ENCODE measurements around the gene THBS1. TPM values are rescaled to one million over a fixed set of nuclear protein-coding genes. Genes with fewer than 3 reads are reported as not detected.

THBS1 gene
- total RNA-seq, 2 experiments from 2014 or later = 1.2 to 1.5 TPM

GRCh38 chr15:39586387-39587095 is 5.7 kb downstream of the THBS1 start:
- Mint-ChIP-seq H3K27ac (no peak overlapping the region), H3K27me3 (peaks cover 18% of the 10 kb centered on the region), H3K9me3 (no peaks in the 10 kb centered on the region), H3K4me1 (peaks cover 8% of the 10 kb centered on the region), H3K36me3 (ENCODE audit: low read depth) (no peaks in the 10 kb centered on the region), H3K4me3 (no peak overlapping the region)
- ChIA-PET POLR2A (interaction anchor here (0.8 to 1.9 kb wide), 3 partner anchors 38 to 44 kb away, joined by 3 to 7 read pairs (median 3); no protein-coding TSS in a partner anchor), CTCF (interaction anchor here (0.8 to 6.8 kb wide), 5 partner anchors 36 to 172 kb away, joined by 3 to 75 read pairs (median 6); no protein-coding TSS in a partner anchor)
- no peak for DNase-seq

DNA sequence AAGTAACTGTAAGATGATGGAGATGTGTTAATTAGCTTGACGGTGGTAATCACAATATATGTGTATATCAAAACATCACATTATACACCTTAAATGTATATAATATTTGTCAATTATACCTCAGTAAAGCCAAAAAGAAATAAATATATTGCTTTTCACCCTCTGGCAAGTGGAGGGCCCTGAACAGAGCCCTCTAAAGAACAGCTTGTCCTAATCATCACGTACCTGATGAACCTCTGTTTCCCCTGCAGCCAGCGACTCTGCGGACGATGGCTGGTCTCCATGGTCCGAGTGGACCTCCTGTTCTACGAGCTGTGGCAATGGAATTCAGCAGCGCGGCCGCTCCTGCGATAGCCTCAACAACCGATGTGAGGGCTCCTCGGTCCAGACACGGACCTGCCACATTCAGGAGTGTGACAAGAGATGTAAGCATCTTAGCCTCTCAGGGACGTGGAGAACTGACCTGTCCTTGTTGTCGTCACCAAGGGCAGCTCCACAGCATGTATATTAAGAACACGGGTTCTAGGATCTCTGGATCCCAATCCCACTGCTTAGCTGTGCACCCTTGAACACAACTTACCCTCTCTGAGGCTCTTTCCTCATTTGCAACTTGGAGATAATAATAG is 6.3 kb downstream of the THBS1 start:
- no peaks in the 10 kb centered on the region for H3K36me3 Mint-ChIP-seq (ENCODE audit: low read depth)
- no peaks in the 10 kb centered on the region for H3K9me3 Mint-ChIP-seq
- H3K27ac Mint-ChIP-seq = no peak overlapping the region
- POLR2A ChIA-PET = interaction anchor here (1.4 to 1.9 kb wide), 2 partner anchors 37 to 43 kb away, joined by 3 to 7 read pairs; no protein-coding TSS in a partner anchor
- no peak for DNase-seq
- peaks cover 7% of the 10 kb centered on the region for H3K4me1 Mint-ChIP-seq
- H3K27me3 Mint-ChIP-seq = peaks cover 12% of the 10 kb centered on the region
- no peak overlapping the region for H3K4me3 Mint-ChIP-seq
- CTCF ChIA-PET = interaction anchor here (0.8 to 2.1 kb wide), 3 partner anchors 36 to 170 kb away, joined by 3 to 7 read pairs (median 6); no protein-coding TSS in a partner anchor

- ChIA-PET POLR2A (no interaction called here), CTCF (interaction anchor here (1.5 kb wide), 1 partner anchor 169 kb away, joined by 7 read pairs; no protein-coding TSS in a partner anchor)
- Mint-ChIP-seq H3K9me3 (no peaks in the 10 kb centered on the region), H3K36me3 (ENCODE audit: low read depth) (no peaks in the 10 kb centered on the region), H3K4me3 (no peak overlapping the region), H3K27me3 (peaks cover 12% of the 10 kb centered on the region), H3K27ac (no peak overlapping the region), H3K4me1 (peaks cover 7% of the 10 kb centered on the region)
- DNase-seq = no peak
Observed at GRCh38 chr15:39587731-39588530, 7.1 kb downstream of the THBS1 start.

- ChIA-PET POLR2A (no interaction called here), CTCF (no interaction called here)
- peaks cover 7% of the 10 kb centered on the region for H3K4me1 Mint-ChIP-seq
- H3K27me3 Mint-ChIP-seq = peaks cover 7% of the 10 kb centered on the region
- H3K27ac Mint-ChIP-seq = no peak overlapping the region
- no peak overlapping the region for H3K4me3 Mint-ChIP-seq
- no peak for DNase-seq
- no peaks in the 10 kb centered on the region for H3K36me3 Mint-ChIP-seq (ENCODE audit: low read depth)
- no peaks in the 10 kb centered on the region for H3K9me3 Mint-ChIP-seq
Observed at GRCh38 chr15:39588531-39589192, 7.8 kb downstream of the THBS1 start.

DNA sequence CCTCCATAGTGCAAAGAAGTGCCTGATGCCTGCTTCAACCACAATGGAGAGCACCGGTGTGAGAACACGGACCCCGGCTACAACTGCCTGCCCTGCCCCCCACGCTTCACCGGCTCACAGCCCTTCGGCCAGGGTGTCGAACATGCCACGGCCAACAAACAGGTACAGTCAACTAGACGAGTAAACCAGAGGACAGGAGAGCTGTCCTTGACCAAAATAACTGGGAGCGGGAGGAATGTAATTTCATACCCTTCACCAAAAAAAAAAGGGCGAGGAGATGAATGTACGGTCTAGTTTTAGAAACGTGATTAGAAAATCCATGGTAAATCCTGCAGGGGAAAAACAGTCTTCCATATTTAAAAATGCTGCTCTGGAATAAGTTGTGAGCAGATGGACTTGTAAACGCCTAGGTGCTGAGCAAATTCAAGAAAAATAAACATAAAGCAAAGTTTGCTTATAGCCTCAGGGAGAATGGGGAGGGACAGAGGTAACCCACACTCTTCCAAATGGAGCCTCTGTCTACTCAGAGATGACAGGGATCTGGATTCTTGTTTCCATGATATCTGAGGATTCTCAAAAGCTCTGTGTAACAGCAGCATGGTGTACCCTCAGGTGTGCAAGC is 8.4 kb downstream of the THBS1 start:
- no peaks in the 10 kb centered on the region for H3K9me3 Mint-ChIP-seq
- H3K4me1 Mint-ChIP-seq = peaks cover 13% of the 10 kb centered on the region
- peaks cover 7% of the 10 kb centered on the region for H3K27me3 Mint-ChIP-seq
- CTCF ChIA-PET = interaction anchor here (1.1 to 1.6 kb wide), 2 partner anchors 16 to 168 kb away, joined by 3 to 5 read pairs; no protein-coding TSS in a partner anchor
- no peak for DNase-seq
- no peak overlapping the region for H3K27ac Mint-ChIP-seq
- POLR2A ChIA-PET = no interaction called here
- no peaks in the 10 kb centered on the region for H3K36me3 Mint-ChIP-seq (ENCODE audit: low read depth)
- H3K4me3 Mint-ChIP-seq = no peak overlapping the region

DNA sequence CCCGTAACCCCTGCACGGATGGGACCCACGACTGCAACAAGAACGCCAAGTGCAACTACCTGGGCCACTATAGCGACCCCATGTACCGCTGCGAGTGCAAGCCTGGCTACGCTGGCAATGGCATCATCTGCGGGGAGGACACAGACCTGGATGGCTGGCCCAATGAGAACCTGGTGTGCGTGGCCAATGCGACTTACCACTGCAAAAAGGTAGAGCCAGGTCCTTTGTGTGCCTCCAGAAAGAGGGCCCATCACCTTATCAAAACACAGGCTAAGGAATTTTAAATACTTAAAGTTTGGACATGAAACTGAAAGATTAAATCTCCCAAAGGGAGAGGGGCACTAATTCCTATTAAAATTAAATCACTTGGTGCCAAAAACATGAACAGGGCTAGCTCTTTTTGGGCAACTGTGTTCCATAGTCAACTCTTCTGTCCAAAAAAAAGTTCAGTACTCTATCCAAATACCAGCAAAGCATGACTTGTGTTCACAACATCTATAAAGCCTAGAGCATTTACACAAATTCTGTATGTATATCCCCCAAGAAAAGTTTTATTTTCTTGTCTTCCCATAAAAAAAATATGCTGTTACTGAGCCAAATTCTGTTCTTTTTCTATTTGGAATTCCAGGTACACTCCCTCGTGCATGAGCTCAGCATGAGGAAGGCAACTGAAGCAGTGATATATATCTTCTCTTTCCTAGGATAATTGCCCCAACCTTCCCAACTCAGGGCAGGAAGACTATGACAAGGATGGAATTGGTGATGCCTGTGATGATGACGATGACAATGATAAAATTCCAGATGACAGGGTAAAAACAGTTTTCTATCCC is 9.2 kb downstream of the THBS1 start:
- no peak for DNase-seq
- Mint-ChIP-seq H3K9me3 (no peaks in the 10 kb centered on the region), H3K4me1 (peaks cover 11% of the 10 kb centered on the region), H3K4me3 (no peak overlapping the region), H3K27ac (no peak overlapping the region), H3K27me3 (peaks cover 7% of the 10 kb centered on the region), H3K36me3 (ENCODE audit: low read depth) (no peaks in the 10 kb centered on the region)
- ChIA-PET CTCF (interaction anchor here (1.1 to 1.6 kb wide), 2 partner anchors 16 to 167 kb away, joined by 3 to 5 read pairs; no protein-coding TSS in a partner anchor), POLR2A (no interaction called here)

- ChIA-PET CTCF (interaction anchor here (1.0 to 1.6 kb wide), 5 partner anchors 8 to 282 kb away, joined by 3 to 7 read pairs (median 3); no protein-coding TSS in a partner anchor), POLR2A (no interaction called here)
- H3K36me3 Mint-ChIP-seq (ENCODE audit: low read depth) = no peaks in the 10 kb centered on the region
- H3K27me3 Mint-ChIP-seq = peaks cover 7% of the 10 kb centered on the region
- DNase-seq = no peak
- H3K4me1 Mint-ChIP-seq = peaks cover 7% of the 10 kb centered on the region
- no peak overlapping the region for H3K27ac Mint-ChIP-seq
- no peak overlapping the region for H3K4me3 Mint-ChIP-seq
- no peaks in the 10 kb centered on the region for H3K9me3 Mint-ChIP-seq
Observed at GRCh38 chr15:39591141-39591895, 10.4 kb downstream of the THBS1 start.

DNA sequence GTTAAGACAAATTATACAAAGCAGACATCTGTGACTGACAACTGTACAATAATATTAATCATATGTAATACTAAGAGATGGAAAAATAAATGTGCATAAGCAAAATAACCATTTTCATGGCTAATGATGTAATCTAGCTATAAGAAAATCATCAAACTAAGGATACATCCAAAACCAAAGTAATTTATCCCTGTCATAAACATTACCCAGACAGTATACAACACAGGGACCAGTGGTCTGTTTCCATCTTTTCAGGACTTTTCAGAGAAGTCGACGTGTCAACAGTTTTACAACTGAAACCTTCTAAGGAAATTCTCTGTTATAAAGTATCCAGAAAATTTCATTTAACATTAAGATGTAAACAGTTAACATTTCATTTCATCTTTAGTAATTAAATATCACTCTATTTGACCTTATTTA is 11.0 kb downstream of the THBS1 start:
- ChIA-PET CTCF (interaction anchor here (1.0 to 1.5 kb wide), 4 partner anchors 9 to 281 kb away, joined by 3 to 7 read pairs (median 3); no protein-coding TSS in a partner anchor), POLR2A (no interaction called here)
- no peaks in the 10 kb centered on the region for H3K9me3 Mint-ChIP-seq
- no peak for DNase-seq
- no peaks in the 10 kb centered on the region for H3K36me3 Mint-ChIP-seq (ENCODE audit: low read depth)
- peaks cover 7% of the 10 kb centered on the region for H3K4me1 Mint-ChIP-seq
- H3K4me3 Mint-ChIP-seq = no peak overlapping the region
- H3K27ac Mint-ChIP-seq = no peak overlapping the region
- peaks cover 7% of the 10 kb centered on the region for H3K27me3 Mint-ChIP-seq

DNA sequence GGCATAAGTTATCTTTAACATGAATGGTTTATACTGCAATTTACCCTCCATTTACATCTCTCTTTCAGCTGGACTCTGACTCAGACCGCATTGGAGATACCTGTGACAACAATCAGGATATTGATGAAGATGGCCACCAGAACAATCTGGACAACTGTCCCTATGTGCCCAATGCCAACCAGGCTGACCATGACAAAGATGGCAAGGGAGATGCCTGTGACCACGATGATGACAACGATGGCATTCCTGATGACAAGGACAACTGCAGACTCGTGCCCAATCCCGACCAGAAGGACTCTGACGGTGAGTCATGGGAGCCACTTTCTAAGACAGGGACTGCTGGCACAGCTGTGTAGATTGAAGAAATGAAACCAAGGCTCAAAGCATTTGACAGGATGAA is 11.6 kb downstream of the THBS1 start:
- CTCF ChIA-PET = interaction anchor here (1.0 to 1.5 kb wide), 3 partner anchors 9 to 165 kb away, joined by 3 to 7 read pairs (median 3); no protein-coding TSS in a partner anchor
- Mint-ChIP-seq H3K4me3 (no peak overlapping the region), H3K9me3 (no peaks in the 10 kb centered on the region)

DNA sequence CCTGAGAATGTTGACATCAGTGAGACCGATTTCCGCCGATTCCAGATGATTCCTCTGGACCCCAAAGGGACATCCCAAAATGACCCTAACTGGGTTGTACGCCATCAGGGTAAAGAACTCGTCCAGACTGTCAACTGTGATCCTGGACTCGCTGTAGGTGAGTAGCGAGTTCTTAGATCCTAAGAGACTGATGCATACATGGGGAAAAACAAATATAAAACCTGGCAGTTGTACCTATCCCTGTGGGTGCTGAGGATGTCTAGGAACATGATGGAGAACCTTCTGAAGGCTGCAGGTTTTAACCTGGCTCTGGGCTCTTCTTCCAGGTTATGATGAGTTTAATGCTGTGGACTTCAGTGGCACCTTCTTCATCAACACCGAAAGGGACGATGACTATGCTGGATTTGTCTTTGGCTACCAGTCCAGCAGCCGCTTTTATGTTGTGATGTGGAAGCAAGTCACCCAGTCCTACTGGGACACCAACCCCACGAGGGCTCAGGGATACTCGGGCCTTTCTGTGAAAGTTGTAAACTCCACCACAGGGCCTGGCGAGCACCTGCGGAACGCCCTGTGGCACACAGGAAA is 12.3 kb downstream of the THBS1 start:
- peaks cover 7% of the 10 kb centered on the region for H3K4me1 Mint-ChIP-seq
- CTCF ChIA-PET = interaction anchor here (0.9 to 2.4 kb wide), 3 partner anchors 13 to 164 kb away, joined by 3 to 17 read pairs (median 5); no protein-coding TSS in a partner anchor
- peaks cover 7% of the 10 kb centered on the region for H3K27me3 Mint-ChIP-seq
- H3K4me3 Mint-ChIP-seq = no peak overlapping the region
- DNase-seq = no peak
- POLR2A ChIA-PET = interaction anchor here (1.2 kb wide), 1 partner anchor 30 kb away, joined by 4 read pairs; no protein-coding TSS in a partner anchor
- no peak overlapping the region for H3K27ac Mint-ChIP-seq
- H3K36me3 Mint-ChIP-seq (ENCODE audit: low read depth) = no peaks in the 10 kb centered on the region
- H3K9me3 Mint-ChIP-seq = no peaks in the 10 kb centered on the region

More for the DNA sequence above, 11.6 kb downstream of the THBS1 start:
- Mint-ChIP-seq H3K27me3 (peaks cover 7% of the 10 kb centered on the region), H3K36me3 (ENCODE audit: low read depth) (no peaks in the 10 kb centered on the region), H3K27ac (no peak overlapping the region), H3K4me1 (peaks cover 7% of the 10 kb centered on the region)
- POLR2A ChIA-PET = no interaction called here
- DNase-seq = no peak

Measured in activated CD4-positive, alpha-beta memory T cell treated with anti-CD3 and anti-CD28 coated beads, Interleukin-2, amount 10 ng/mL, durations not matched to agents 7 days and 5 days (primary cell).